NCI-H524 (cell line): Measurements from ENCODE around the gene RNF40.

ENCODE experiments used
- DNase-seq, 2 experiments: peaks; one replicate each; lab custom pipeline; 2025; lab: John Stamatoyannopoulos, UW

Gene RNF40

DNA sequence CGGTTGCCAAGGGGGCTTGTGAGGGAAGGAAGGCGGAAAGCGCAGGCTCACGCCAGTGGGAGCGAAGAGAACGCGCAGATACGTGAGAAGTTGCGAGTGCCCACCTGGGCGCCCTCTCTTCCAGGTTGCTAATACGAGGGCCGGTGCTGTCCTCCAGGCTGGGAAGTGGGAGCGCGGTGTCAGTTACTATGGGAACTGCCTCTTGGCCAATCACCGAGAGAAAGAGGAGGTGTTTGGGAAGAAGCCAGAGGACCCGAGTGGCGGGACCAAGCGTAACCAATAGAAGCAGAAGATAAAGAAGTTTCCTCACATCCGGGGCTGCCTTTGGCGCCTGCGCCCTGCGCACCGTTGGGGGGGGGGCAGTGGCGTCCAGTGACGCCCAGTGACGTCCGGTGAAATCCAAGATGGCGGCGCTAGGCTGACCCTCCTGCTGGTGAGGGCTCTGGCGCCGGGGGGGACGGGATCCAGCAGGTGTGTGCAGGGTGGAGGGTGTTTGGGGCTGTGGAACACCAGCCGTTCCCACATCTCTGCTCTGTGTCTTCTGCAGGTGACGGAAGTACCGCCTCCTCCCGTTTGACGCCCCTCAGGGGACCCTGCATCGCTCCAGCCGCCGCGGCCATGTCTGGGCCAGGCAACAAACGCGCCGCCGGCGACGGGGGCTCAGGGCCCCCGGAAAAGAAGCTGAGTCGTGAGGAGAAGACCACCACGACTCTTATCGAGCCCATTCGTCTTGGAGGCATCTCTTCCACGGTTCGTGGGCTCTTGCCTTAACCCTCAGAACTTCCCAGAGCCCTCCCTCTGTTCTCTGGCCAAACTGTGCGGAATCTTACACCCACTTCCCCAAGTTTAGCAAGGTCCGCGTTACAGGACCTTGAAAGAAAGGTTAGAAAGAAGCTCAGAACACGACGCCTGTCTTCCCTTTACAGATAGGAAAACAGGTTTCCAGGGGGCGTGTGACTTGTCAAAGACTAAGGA lies at the start of gene RNF40, which contains the start of gene CFAP119:
RNF40 (plus strand) TSS at position 395 of the 975 bp plus-strand sequence; CDS start at position 619, 224 bp downstream.
CFAP119 (minus strand) TSS at position 135 of the 975 bp plus-strand sequence. CDS start 314 bp downstream, outside the sequence.
- peak; percentile 98 to 99 for DNase-seq

GRCh38 chr16:30715750-30716445 lies 46.2 kb upstream of the RNF40 start:
- no peak for DNase-seq

DNA sequence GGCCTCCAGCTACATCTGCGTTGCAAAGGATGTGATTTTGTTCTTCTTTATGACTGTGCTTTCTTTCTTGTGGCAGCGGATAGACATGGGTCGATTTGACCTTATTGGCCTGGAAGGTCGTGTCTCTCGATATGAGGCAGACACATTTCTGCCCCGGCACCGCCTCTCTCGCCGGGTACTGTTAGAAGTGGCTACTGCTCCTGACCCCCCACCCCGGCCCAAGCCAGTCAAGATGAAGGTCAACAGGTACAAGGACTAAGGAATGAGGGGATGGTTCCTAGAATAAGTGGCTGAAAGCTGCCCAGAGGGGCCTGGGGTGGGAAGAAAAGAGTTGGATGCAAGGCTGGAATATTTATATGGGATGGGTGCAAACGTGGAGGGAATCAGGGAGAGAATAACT lies 42.0 kb upstream of the RNF40 start:
- no peak for DNase-seq

DNA sequence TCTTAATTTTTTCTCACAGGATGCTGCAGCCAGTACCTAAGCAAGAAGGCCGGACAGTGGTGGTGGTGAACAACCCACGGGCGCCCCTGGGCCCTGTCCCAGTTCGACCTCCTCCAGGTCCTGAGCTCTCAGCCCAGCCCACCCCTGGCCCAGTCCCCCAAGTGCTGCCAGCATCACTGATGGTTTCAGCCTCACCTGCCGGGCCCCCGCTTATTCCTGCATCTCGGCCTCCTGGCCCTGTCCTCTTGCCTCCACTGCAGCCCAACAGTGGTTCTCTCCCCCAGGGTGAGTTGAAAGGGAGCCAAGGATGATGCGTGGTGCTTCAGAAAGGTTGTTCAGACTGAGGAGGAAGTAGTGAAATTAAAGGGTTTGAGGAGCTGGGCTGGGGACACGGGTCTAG lies 41.4 kb upstream of the RNF40 start:
- DNase-seq, result no peak

- DNase-seq, result no peak
Measured at GRCh38 chr16:30721167-30721566, 41.0 kb upstream of the RNF40 start.

DNA sequence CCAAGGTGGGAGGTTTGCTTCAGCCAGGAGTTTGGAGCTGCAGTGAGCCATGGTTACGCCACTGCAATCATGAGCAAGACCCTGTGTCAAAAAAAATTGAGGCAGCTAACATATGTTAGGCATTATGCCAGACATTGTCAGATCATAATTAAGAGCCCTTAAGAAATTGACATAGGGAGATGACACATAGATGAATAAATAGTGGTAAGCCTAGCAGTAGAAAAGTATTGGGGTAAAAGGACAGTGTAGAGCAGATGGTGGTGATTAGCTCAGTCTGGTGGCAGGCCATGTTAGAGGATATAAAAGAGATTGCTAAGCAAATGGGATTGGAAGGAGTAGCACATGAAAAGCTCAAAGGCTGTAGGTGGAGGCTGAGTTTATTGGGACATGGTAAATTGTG lies 40.5 kb upstream of the RNF40 start:
- DNase-seq, result peak; percentile 50 to 84

DNA sequence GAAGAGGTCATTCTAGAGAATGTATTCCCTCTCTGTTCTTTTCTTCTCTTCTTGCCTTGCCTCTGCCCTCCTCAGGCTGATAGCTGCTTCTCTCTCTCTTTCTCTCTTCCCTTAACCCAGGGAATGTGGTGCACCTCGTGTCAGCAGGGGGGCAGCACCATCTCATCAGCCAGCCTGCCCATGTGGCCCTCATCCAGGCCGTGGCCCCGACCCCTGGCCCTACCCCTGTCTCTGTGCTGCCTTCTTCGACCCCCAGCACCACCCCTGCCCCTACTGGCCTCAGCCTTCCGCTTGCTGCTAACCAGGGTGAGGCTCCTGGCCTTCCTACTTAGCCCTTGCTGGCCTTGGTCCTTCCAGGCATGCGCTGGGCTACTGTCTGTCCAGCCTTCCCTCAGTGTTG lies 39.7 kb upstream of the RNF40 start:
- DNase-seq, result no peak

DNA sequence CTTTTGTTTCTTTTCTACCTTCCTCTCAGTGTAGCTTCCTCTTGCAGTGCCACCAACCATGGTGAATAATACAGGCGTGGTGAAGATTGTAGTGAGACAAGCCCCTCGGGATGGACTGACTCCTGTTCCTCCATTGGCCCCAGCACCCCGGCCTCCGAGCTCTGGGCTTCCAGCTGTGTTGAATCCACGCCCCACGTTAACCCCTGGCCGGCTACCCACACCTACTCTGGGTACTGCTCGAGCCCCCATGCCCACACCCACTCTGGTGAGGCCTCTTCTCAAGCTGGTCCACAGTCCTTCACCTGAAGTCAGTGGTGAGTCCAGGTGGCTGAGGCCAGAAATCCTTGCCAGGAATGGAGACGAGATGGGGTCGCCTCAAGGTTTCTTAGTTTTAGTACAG lies 39.2 kb upstream of the RNF40 start:
- DNase-seq, result no peak

GRCh38 chr16:30723725-30724355 lies 38.3 kb upstream of the RNF40 start:
- no peak for DNase-seq

GRCh38 chr16:30724641-30725417 lies 37.3 kb upstream of the RNF40 start:
- no peak for DNase-seq

- no peak for DNase-seq
Measured at GRCh38 chr16:30725418-30725792, 36.7 kb upstream of the RNF40 start.

- DNase-seq, result no peak
Measured at GRCh38 chr16:30728321-30728720, 33.8 kb upstream of the RNF40 start.

- DNase-seq, result no peak
Measured at GRCh38 chr16:30728899-30729672, 33.0 kb upstream of the RNF40 start.

GRCh38 chr16:30731411-30731810 lies 30.7 kb upstream of the RNF40 start:
- no peak for DNase-seq

- DNase-seq, result no peak
Measured at GRCh38 chr16:30736995-30737793, 24.9 kb upstream of the RNF40 start.

DNA sequence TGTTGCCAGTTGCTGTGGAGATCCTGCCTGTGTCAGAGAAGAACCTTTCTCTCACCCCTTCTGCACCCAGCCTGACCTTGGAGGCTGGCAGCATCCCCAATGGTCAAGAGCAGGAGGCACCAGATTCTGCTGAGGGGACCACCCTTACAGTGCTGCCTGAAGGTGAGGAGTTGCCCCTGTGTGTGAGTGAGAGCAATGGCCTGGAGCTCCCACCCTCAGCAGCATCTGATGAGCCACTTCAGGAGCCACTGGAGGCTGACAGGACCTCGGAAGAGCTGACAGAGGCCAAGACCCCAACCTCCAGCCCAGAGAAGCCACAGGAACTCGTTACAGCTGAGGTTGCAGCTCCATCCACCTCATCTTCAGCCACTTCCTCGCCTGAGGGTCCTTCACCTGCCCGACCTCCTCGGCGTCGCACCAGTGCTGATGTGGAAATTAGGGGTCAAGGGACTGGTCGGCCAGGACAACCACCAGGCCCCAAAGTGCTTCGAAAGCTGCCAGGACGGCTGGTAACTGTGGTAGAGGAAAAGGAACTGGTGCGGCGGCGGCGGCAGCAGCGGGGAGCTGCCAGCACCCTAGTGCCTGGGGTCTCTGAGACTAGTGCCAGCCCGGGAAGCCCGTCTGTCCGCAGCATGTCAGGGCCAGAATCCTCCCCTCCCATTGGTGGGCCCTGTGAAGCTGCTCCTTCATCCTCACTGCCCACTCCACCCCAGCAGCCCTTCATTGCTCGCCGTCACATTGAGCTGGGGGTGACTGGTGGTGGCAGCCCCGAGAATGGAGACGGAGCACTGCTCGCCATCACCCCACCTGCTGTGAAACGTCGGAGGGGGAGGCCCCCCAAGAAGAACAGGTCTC lies 24.1 kb upstream of the RNF40 start:
- no peak for DNase-seq

GRCh38 chr16:30738984-30739951 lies 22.9 kb upstream of the RNF40 start:
- DNase-seq, result no peak
